Measurements from ENCODE around the gene MKRN3. TPM values are rescaled to one million over a fixed set of nuclear protein-coding genes. Genes with fewer than 3 reads are reported as not detected.

The MKRN3 gene
- total and polyA plus RNA-seq, 2 of the 8 experiments (the other 6 are each of a cell fraction or from before 2014, with no cell fraction given) = not detected

GRCh38 chr15:23596736-23597135, 31.3 kb downstream of the MKRN3 start:
- Histone ChIP-seq H2BK12ac (ENCODE audit: low read depth, low read length) (no peak overlapping the region), H4K8ac (ENCODE audit: extremely low read depth, insufficient read depth, low read length) (no peak overlapping the region), H4K20me1 (replicated peaks in 1 of 2; ENCODE audit: control insufficient read depth in 1 of 2, insufficient read depth in 2 of 2, low read length in 2 of 2) (no peaks in the 10 kb centered on the region), H3K4me2 (ENCODE audit: insufficient read depth in 1 of 2, low read depth in 2 of 2, low read length in 2 of 2) (no peak overlapping the region), H3K14ac (ENCODE audit: insufficient read length) (no peak overlapping the region), H3K23me2 (ENCODE audit: low read depth, low read length) (no peaks in the 10 kb centered on the region), H3K79me2 (ENCODE audit: control insufficient read depth in 1 of 2, insufficient read depth in 2 of 2, low read length in 2 of 2) (no peaks in the 10 kb centered on the region), H2BK5ac (ENCODE audit: low read depth, low read length) (no peak overlapping the region), H2BK20ac (ENCODE audit: low read length) (no peak overlapping the region), H3K4ac (replicated peaks; ENCODE audit: insufficient read length, low read depth, low read length) (no peak overlapping the region), H3K23ac (ENCODE audit: insufficient read length) (no peak overlapping the region), H4K91ac (replicated peaks; ENCODE audit: insufficient read length, low read length) (no peak overlapping the region), H3K79me1 (ENCODE audit: low read depth, low read length) (no peaks in the 10 kb centered on the region), H3K9me3 (ENCODE audit: insufficient read depth in 2 of 2, low read depth in 1 of 2, low read length in 1 of 2) (peaks cover 2 to 25% of the 10 kb centered on the region in 2 experiments; a peak in 3 of 4 replicates), H3K56ac (replicated peaks; ENCODE audit: insufficient read length, low read depth, low read length) (no peak overlapping the region), H3K27me3 (replicated peaks in 1 of 4; ENCODE audit: control insufficient read depth in 3 of 4, extremely low read depth in 1 of 4, insufficient read depth in 3 of 4, low read length in 3 of 4) (no peaks in the 10 kb centered on the region), H3K27ac (ENCODE audit: low read depth, low read length) (no peak overlapping the region), H3K36me3 (ENCODE audit: control insufficient read depth in 2 of 4, insufficient read depth in 4 of 4, low read length in 3 of 4) (no peaks in the 10 kb centered on the region), H3K18ac (ENCODE audit: extremely low read depth, low read length) (no peak overlapping the region), H3K4me3 (ENCODE audit: extremely low read depth in 1 of 4, insufficient read depth in 2 of 4, low read depth in 3 of 4, low read length in 4 of 4) (no peak overlapping the region), H3K4me1 (replicated peaks in 1 of 4; ENCODE audit: control insufficient read depth in 3 of 4, insufficient read depth in 4 of 4, low read length in 3 of 4) (no peaks in the 10 kb centered on the region), H2BK15ac (ENCODE audit: low read length) (no peak overlapping the region), H2AK5ac (ENCODE audit: low read depth, low read length) (no peak overlapping the region), H3K9ac (replicated peaks in 1 of 4; ENCODE audit: extremely low read depth in 1 of 4, low read depth in 3 of 4, low read length in 3 of 4) (no peak overlapping the region), H2BK120ac (replicated peaks; ENCODE audit: low read depth, low read length) (no peak overlapping the region), H4K5ac (ENCODE audit: insufficient read length, low read depth, low read length) (no peak overlapping the region), H2AFZ (ENCODE audit: low read length) (no peak overlapping the region)
- POLR2A ChIA-PET (ENCODE audit: partially characterized antibody) = no interaction called here
- DNase-seq (ENCODE audit: low read depth in 1 of 2, low spot score in 2 of 2) (no peak), FAIRE-seq (no peak)
- WGBS, 2 experiments (ENCODE audit: extremely low coverage in 1 of 2, insufficient coverage in 1 of 2, insufficient read length in 1 of 2, insufficient replicate concordance in 2 of 2, low coverage in 1 of 2, low lambda C conversion rate in 2 of 2, missing lambda C conversion rate in 1 of 2) = 83% methylated on average over 5 of the region's 5 CpGs; no CpG with 5 or more reads in 1 of the 2 experiments
- TF ChIP-seq CEBPB (IDR thresholded peaks at IDR 0.05; ENCODE audit: low read depth, low read length) (no peak), SRF (IDR thresholded peaks at IDR 0.05; ENCODE audit: low read depth, low read length) (no peak), ATF3 (IDR thresholded peaks at IDR 0.05; ENCODE audit: insufficient read depth, low read depth, low read length) (no peak), RBBP5 (IDR thresholded peaks at IDR 0.05; ENCODE audit: borderline replicate concordance, low read depth, low read length) (no peak), NANOG (IDR thresholded peaks at IDR 0.05; ENCODE audit: insufficient read depth, low read depth, low read length, poor library complexity, severe bottlenecking) (no peak), SAP30 (IDR thresholded peaks at IDR 0.05; ENCODE audit: insufficient read depth, insufficient replicate concordance, low read length) (no peak), RXRA (IDR thresholded peaks at IDR 0.05; ENCODE audit: insufficient read depth, low read depth, low read length) (no peak), BRCA1 (IDR thresholded peaks at IDR 0.05; ENCODE audit: low read depth, low read length) (no peak)
- CTCF ChIA-PET (ENCODE audit: partially characterized antibody) = no interaction called here

All from H1 (cell line).